GM23338 (cell line): ENCODE measurements around the gene ACHE. TPM values are rescaled to one million over a fixed set of nuclear protein-coding genes. Genes with fewer than 3 reads are reported as not detected.
A peak's percentile ranks its signal among the peaks of the same experiment; 100 is the strongest.

Source experiments
- ATAC-seq: fragments of 200-7000 bp; cut with Tn5 transposase; 3 replicates; pipeline ENCODE4 v1.9.1; 2020
- DNase-seq: peaks from one replicate; pipeline ENCODE4 v3.0.0-alpha.2; 2015; ENCODE audit warnings: low spot score
- H2AFZ ChIP-seq: fragments of 200-600 bp; sonication (generic); 2 replicates; pipeline ENCODE4 v1.8.0; 2016; ENCODE audit warnings: antibody characterized with exemption, mild to moderate bottlenecking, moderate library complexity
- H3F3A ChIP-seq: fragments of 200-600 bp; sonication (generic); replicated peaks from 2 replicates; pipeline ENCODE4 v1.8.0; 2017; ENCODE audit warnings: antibody characterized with exemption, mixed run types, low read depth
- H3K27ac ChIP-seq: fragments of 200-600 bp; sonication (generic); 2 replicates; pipeline ENCODE4 v1.6.1; 2016; ENCODE audit warnings: low read depth
- H3K27me3 ChIP-seq: fragments of 200-600 bp; sonication (generic); 2 replicates; pipeline ENCODE4 v1.8.0; 2016; ENCODE audit warnings: mild to moderate bottlenecking, mixed run types, moderate library complexity; ENCODE audit not compliant: insufficient read depth
- H3K36me3 ChIP-seq: fragments of 200-600 bp; sonication (generic); 2 replicates; pipeline ENCODE4 v1.8.0; 2016; ENCODE audit warnings: mild to moderate bottlenecking; ENCODE audit not compliant: insufficient read depth
- H3K4me1 ChIP-seq: fragments of 200-600 bp; sonication (generic); 2 replicates; pipeline ENCODE4 v1.8.0; 2016; ENCODE audit warnings: mild to moderate bottlenecking, moderate library complexity; ENCODE audit not compliant: insufficient read depth
- H3K4me2 ChIP-seq: fragments of 200-600 bp; sonication (generic); 2 replicates; pipeline ENCODE4 v1.7.1; 2017; ENCODE audit warnings: mixed run types
- H3K4me3 ChIP-seq: fragments of 200-600 bp; sonication (generic); 2 replicates; pipeline ENCODE4 v1.6.1; 2016; ENCODE audit warnings: mixed run types
- H3K79me2 ChIP-seq: fragments of 200-600 bp; sonication (generic); replicated peaks from 2 replicates; pipeline ENCODE4 v1.8.0; 2017; ENCODE audit warnings: mild to moderate bottlenecking; ENCODE audit not compliant: insufficient read depth
- H3K9me2 ChIP-seq: fragments of 200-600 bp; sonication (generic); 2 replicates; pipeline ENCODE4 v1.8.0; 2017; ENCODE audit not compliant: insufficient read depth
- H4K20me1 ChIP-seq: fragments of 200-600 bp; sonication (generic); replicated peaks from 2 replicates; pipeline ENCODE4 v1.8.0; 2017; ENCODE audit warnings: mild to moderate bottlenecking; ENCODE audit not compliant: insufficient read depth
- H3K27ac Mint-ChIP-seq: 2 replicates; pipeline ENCODE4 v1.8.0; 2020; ENCODE audit warnings: inconsistent platforms, mild to moderate bottlenecking, moderate library complexity, mixed read lengths
- H3K27me3 Mint-ChIP-seq: 3 replicates; pipeline ENCODE4 v1.8.0; 2022; ENCODE audit warnings: low read depth, mild to moderate bottlenecking, moderate library complexity, mixed read lengths, inconsistent platforms; ENCODE audit not compliant: insufficient read depth, poor library complexity
- H3K36me3 Mint-ChIP-seq: 3 replicates; pipeline ENCODE4 v1.8.0; 2021; ENCODE audit warnings: low read depth, mild to moderate bottlenecking, inconsistent platforms, moderate library complexity, mixed read lengths
- H3K4me1 Mint-ChIP-seq: 3 replicates; pipeline ENCODE4 v1.8.0; 2020; ENCODE audit warnings: mild to moderate bottlenecking, inconsistent platforms, mixed read lengths
- H3K4me3 Mint-ChIP-seq: 3 replicates; pipeline ENCODE4 v1.8.0; 2021; ENCODE audit warnings: moderate library complexity, mild to moderate bottlenecking, inconsistent platforms, mixed read lengths
- H3K9me3 Mint-ChIP-seq: 3 replicates; pipeline ENCODE4 v1.8.0; 2020; ENCODE audit warnings: moderate library complexity, mild to moderate bottlenecking, inconsistent platforms, mixed read lengths
- CREB1 ChIP-seq: fragments of 250-450 bp; sonication (Bioruptor Pico); IDR thresholded peaks from 2 replicates; pipeline ENCODE4 v1.5.0; 2020; ENCODE audit warnings: low read depth, mild to moderate bottlenecking, moderate library complexity
- CTCF ChIP-seq, 2 experiments: fragments of 200-600 bp in 1 of 2; sonication (generic) in 1 of 2; conservative IDR thresholded peaks; 2 replicates each; pipeline versions ENCODE4 v1.5.1 to v1.6.1; 2016 to 2017; ENCODE audit warnings: antibody characterized with exemption in 2 of 2, low read depth in 2 of 2, mild to moderate bottlenecking in 2 of 2, moderate library complexity in 1 of 2
- EZH2phosphoT487 ChIP-seq: fragments of 200-600 bp; sonication (generic); IDR thresholded peaks from one replicate; pipeline ENCODE4 v1.8.1; 2018; ENCODE audit warnings: antibody characterized with exemption; ENCODE audit not compliant: unreplicated experiment
- POLR2AphosphoS5 ChIP-seq: IDR thresholded peaks from 2 replicates; pipeline ENCODE4 v1.6.1; 2016; ENCODE audit warnings: antibody characterized with exemption, low read depth
- ZNF331 ChIP-seq: fragments of 250-450 bp; sonication (Bioruptor Pico); IDR thresholded peaks from 2 replicates; pipeline ENCODE4 v1.5.0; 2020; ENCODE audit warnings: low read depth, mild to moderate bottlenecking, moderate library complexity
- ZNF462 ChIP-seq: fragments of 250-450 bp; sonication (Bioruptor Pico); IDR thresholded peaks from 2 replicates; pipeline ENCODE4 v1.5.0; 2020; ENCODE audit warnings: mild to moderate bottlenecking, moderate library complexity
- polyA plus RNA-seq: library from polyadenylated mRNA; unstranded; fragments of >200 nt; fragmentation: Nextera tagmentation; extraction: Ambion mirVana; gene quantifications from 2 replicates; pipeline ENCODE4 v1.2.1, GENCODE V29; 2016
- total RNA-seq: library from RNA; depleted of rRNA; stranded (reverse); fragments of >200 nt; shearing (Covaris generic); gene quantifications from 2 replicates; pipeline ENCODE4 v1.2.3, GENCODE V29; 2014

Gene ACHE
- total and polyA plus RNA-seq, 2 experiments from 2014 or later = 3.6 to 3.7 TPM

- TF ChIP-seq CTCF (conservative IDR thresholded peaks at IDR 0.05; ENCODE audit: low read depth in 2 of 2) = peak; percentile 90 to 97
- TF ChIP-seq ZNF462 = 0 out of 2 replicates have a peak, but pooled peaks have one; percentile 7
- TF ChIP-seq POLR2AphosphoS5 = peak; percentile 72
Observed at GRCh38 chr7:100852048-100852872, 43.4 kb downstream of the ACHE start, which contains the start of gene SLC12A9 (continued).

- Mint-ChIP-seq H3K4me1 (peaks cover 8% of the 10 kb centered on the region), H3K9me3 (no peaks in the 10 kb centered on the region), H3K4me3 (no peak overlapping the region; the same call in 2 of the 3 replicates), H3K27me3 (peaks cover 2% of the 10 kb centered on the region), H3K27ac (no peak overlapping the region), H3K36me3 (peaks cover 5% of the 10 kb centered on the region)
- H3K27ac ChIP-seq = no peak overlapping the region
- H3K27me3 ChIP-seq = no peaks in the 10 kb centered on the region
- no peaks in the 10 kb centered on the region for H3K36me3 ChIP-seq
- no peak overlapping the region for H3K4me3 ChIP-seq
- H3K9me2 ChIP-seq = no peaks in the 10 kb centered on the region
- no peak for ATAC-seq
- H3K4me2 ChIP-seq = no peak overlapping the region
- no peak for DNase-seq
- 0 out of 2 replicates have a peak, but pooled peaks cover 3% of the 10 kb centered on the region for H3F3A ChIP-seq
- no peaks in the 10 kb centered on the region for H4K20me1 ChIP-seq
- H3K4me1 ChIP-seq = no peaks in the 10 kb centered on the region; the same call in 1 of the 2 replicates
- H3K79me2 ChIP-seq = no peaks in the 10 kb centered on the region
- H2AFZ ChIP-seq = no peak overlapping the region
- TF ChIP-seq POLR2AphosphoS5 (no peak), EZH2phosphoT487 (no peak), CREB1 (no peak), ZNF462 (no peak), ZNF331 (CRISPR knock-in tag) (no peak)
Observed at GRCh38 chr7:100847360-100847759, 48.3 kb downstream of the ACHE start.
